ENCODE data around the gene DPYD. TPM values are rescaled to one million over a fixed set of nuclear protein-coding genes. Genes with fewer than 3 reads are reported as not detected.

Gene DPYD
- total RNA-seq, 1 donor from 2014 or later: 8.8 TPM

DNA sequence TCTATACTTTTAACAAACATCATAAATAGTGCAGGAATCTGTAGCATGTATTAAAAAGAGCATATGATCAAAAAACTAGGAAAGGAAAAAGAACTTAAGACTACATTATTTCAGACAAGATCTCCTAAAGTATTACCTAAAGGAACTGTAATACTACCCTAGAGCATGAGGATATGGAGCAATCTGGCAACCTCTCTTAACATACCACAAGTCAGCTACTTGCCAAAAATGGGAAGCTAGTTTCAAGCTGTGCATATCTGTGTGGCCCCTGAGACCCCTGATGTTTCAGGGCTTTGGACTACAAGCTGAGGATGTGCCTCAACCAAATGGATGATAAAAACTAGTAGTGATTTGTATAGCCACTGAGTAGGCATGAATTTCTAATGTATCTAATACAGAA lies 673.6 kb downstream of the DPYD start:
- Histone ChIP-seq H3K27ac (ENCODE audit: low read depth, low read length) (no peak overlapping the region), H3K27me3 (ENCODE audit: insufficient read depth, low read length) (no peaks in the 10 kb centered on the region), H3K9me3 (ENCODE audit: insufficient read depth, low read depth, low read length) (no peaks in the 10 kb centered on the region), H3K9ac (ENCODE audit: low read length) (no peak overlapping the region), H3K79me2 (ENCODE audit: insufficient read depth, low read length) (no peaks in the 10 kb centered on the region), H4K20me1 (ENCODE audit: insufficient read depth, low read length) (no peaks in the 10 kb centered on the region), H2AFZ (ENCODE audit: low read depth, low read length) (no peak overlapping the region), H3K4me2 (ENCODE audit: low read length) (no peak overlapping the region), H3K4me1 (ENCODE audit: insufficient read depth, low read length) (peaks cover 3% of the 10 kb centered on the region), H3K4me3 (ENCODE audit: insufficient read depth, low read depth, low read length) (no peak overlapping the region), H3K36me3 (ENCODE audit: insufficient read depth, low read length) (no peaks in the 10 kb centered on the region)
- FAIRE-seq (no peak), DNase-seq (ENCODE audit: low read depth) (peak; percentile 66)
- TF ChIP-seq, protein P1, sequence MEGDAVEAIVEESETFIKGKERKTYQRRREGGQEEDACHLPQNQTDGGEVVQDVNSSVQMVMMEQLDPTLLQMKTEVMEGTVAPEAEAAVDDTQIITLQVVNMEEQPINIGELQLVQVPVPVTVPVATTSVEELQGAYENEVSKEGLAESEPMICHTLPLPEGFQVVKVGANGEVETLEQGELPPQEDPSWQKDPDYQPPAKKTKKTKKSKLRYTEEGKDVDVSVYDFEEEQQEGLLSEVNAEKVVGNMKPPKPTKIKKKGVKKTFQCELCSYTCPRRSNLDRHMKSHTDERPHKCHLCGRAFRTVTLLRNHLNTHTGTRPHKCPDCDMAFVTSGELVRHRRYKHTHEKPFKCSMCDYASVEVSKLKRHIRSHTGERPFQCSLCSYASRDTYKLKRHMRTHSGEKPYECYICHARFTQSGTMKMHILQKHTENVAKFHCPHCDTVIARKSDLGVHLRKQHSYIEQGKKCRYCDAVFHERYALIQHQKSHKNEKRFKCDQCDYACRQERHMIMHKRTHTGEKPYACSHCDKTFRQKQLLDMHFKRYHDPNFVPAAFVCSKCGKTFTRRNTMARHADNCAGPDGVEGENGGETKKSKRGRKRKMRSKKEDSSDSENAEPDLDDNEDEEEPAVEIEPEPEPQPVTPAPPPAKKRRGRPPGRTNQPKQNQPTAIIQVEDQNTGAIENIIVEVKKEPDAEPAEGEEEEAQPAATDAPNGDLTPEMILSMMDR (IDR thresholded peaks at IDR 0.05; ENCODE audit: insufficient read depth, low read depth, low read length): no peak
- no peak for TF ChIP-seq EZH2 (IDR thresholded peaks at IDR 0.05; ENCODE audit: insufficient read depth, low read length)
- H3K36me3 Mint-ChIP-seq (ENCODE audit: low read depth, unreplicated experiment): peaks cover 3% of the 10 kb centered on the region
- H3K4me1 Mint-ChIP-seq (ENCODE audit: low read depth, unreplicated experiment): peaks cover 4% of the 10 kb centered on the region
- H3K27ac Mint-ChIP-seq (ENCODE audit: unreplicated experiment): no peak overlapping the region
- H3K4me3 Mint-ChIP-seq (ENCODE audit: unreplicated experiment): no peak overlapping the region
- no peaks in the 10 kb centered on the region for H3K27me3 Mint-ChIP-seq (ENCODE audit: low read depth, unreplicated experiment)
- no peaks in the 10 kb centered on the region for H3K9me3 Mint-ChIP-seq (ENCODE audit: unreplicated experiment)

DNA sequence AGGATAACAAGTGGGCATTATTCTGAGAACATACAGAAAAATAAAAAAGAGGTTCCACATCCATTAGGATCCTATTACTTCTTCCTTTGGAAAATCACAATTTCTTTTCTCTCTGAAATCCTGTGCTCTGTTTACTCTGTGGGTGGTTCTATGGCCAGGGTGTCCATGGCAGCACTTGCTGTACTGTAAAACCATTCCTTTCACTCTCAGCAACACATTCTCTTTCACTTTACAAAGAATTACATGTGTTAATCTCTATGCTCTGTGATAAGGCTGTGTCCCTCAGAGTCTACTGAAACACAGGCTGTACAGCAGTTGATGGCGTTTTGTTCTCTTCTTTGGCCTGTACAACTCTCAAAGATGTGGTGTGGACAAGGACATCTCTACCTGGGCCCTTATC lies 675.2 kb downstream of the DPYD start:
- no peak overlapping the region for H3K4me3 ChIP-seq (ENCODE audit: insufficient read depth, low read depth, low read length)
- no peak for FAIRE-seq
- H3K4me2 ChIP-seq (ENCODE audit: low read length): peak overlapping the region; percentile 52
- no peaks in the 10 kb centered on the region for H4K20me1 ChIP-seq (ENCODE audit: insufficient read depth, low read length)
- no peaks in the 10 kb centered on the region for H3K79me2 ChIP-seq (ENCODE audit: insufficient read depth, low read length)
- H3K4me1 ChIP-seq (ENCODE audit: insufficient read depth, low read length): peaks cover 3% of the 10 kb centered on the region
- H3K36me3 ChIP-seq (ENCODE audit: insufficient read depth, low read length): no peaks in the 10 kb centered on the region
- no peaks in the 10 kb centered on the region for H3K27me3 ChIP-seq (ENCODE audit: insufficient read depth, low read length)
- H3K27ac Mint-ChIP-seq (ENCODE audit: unreplicated experiment): no peak overlapping the region
- TF ChIP-seq, protein P1 (IDR thresholded peaks at IDR 0.05; ENCODE audit: insufficient read depth, low read depth, low read length): no peak
- TF ChIP-seq EZH2 (IDR thresholded peaks at IDR 0.05; ENCODE audit: insufficient read depth, low read length): no peak
- H3K4me3 Mint-ChIP-seq (ENCODE audit: unreplicated experiment): no peak overlapping the region
- H2AFZ ChIP-seq (ENCODE audit: low read depth, low read length): peak overlapping the region; percentile 0
- H3K9me3 ChIP-seq (ENCODE audit: insufficient read depth, low read depth, low read length): no peaks in the 10 kb centered on the region
- H3K36me3 Mint-ChIP-seq (ENCODE audit: low read depth, unreplicated experiment): peaks cover 3% of the 10 kb centered on the region
- peak; percentile 48 for DNase-seq (ENCODE audit: low read depth)
- H3K27me3 Mint-ChIP-seq (ENCODE audit: low read depth, unreplicated experiment): no peaks in the 10 kb centered on the region
- peaks cover 4% of the 10 kb centered on the region for H3K4me1 Mint-ChIP-seq (ENCODE audit: low read depth, unreplicated experiment)
- H3K9me3 Mint-ChIP-seq (ENCODE audit: unreplicated experiment): no peaks in the 10 kb centered on the region
- no peak overlapping the region for H3K27ac ChIP-seq (ENCODE audit: low read depth, low read length)
- H3K9ac ChIP-seq (ENCODE audit: low read length): peak overlapping the region; percentile 24

DNA sequence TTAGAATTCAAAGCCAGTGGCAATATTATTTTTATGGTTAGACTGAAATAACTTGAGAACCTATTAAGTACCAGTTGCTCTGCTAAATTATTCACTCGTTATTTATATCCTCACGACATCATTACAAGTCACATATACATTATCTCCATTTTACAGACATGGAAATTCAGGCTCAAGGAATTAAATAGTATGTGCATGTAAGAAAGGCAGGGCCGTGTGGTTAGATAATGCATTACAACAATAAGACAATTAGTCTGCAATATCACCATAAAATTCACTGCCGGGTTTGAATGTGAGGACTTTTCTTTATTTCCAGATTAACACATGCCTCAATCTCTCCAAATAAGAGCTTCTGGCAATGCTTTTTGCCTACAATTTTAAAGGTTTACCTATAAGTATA lies 675.8 kb downstream of the DPYD start:
- Histone ChIP-seq H3K4me3 (ENCODE audit: insufficient read depth, low read depth, low read length) (no peak overlapping the region), H3K9ac (ENCODE audit: low read length) (no peak overlapping the region), H2AFZ (ENCODE audit: low read depth, low read length) (no peak overlapping the region), H3K27ac (ENCODE audit: low read depth, low read length) (no peak overlapping the region), H3K9me3 (ENCODE audit: insufficient read depth, low read depth, low read length) (no peaks in the 10 kb centered on the region), H3K36me3 (ENCODE audit: insufficient read depth, low read length) (no peaks in the 10 kb centered on the region), H3K4me1 (ENCODE audit: insufficient read depth, low read length) (peaks cover 3% of the 10 kb centered on the region), H3K4me2 (ENCODE audit: low read length) (no peak overlapping the region), H3K79me2 (ENCODE audit: insufficient read depth, low read length) (no peaks in the 10 kb centered on the region), H3K27me3 (ENCODE audit: insufficient read depth, low read length) (no peaks in the 10 kb centered on the region), H4K20me1 (ENCODE audit: insufficient read depth, low read length) (no peaks in the 10 kb centered on the region)
- H3K9me3 Mint-ChIP-seq (ENCODE audit: unreplicated experiment): no peaks in the 10 kb centered on the region
- TF ChIP-seq EZH2 (IDR thresholded peaks at IDR 0.05; ENCODE audit: insufficient read depth, low read length): no peak
- TF ChIP-seq, protein P1 (IDR thresholded peaks at IDR 0.05; ENCODE audit: insufficient read depth, low read depth, low read length): no peak
- H3K36me3 Mint-ChIP-seq (ENCODE audit: low read depth, unreplicated experiment): peaks cover 3% of the 10 kb centered on the region
- H3K27me3 Mint-ChIP-seq (ENCODE audit: low read depth, unreplicated experiment): no peaks in the 10 kb centered on the region
- no peak overlapping the region for H3K4me3 Mint-ChIP-seq (ENCODE audit: unreplicated experiment)
- peaks cover 4% of the 10 kb centered on the region for H3K4me1 Mint-ChIP-seq (ENCODE audit: low read depth, unreplicated experiment)
- DNase-seq (ENCODE audit: low read depth): peak; percentile 8
- H3K27ac Mint-ChIP-seq (ENCODE audit: unreplicated experiment): no peak overlapping the region
- FAIRE-seq: no peak

Measured in astrocyte (in vitro differentiated cells and primary cell).